ENCODE results near the gene PFKL.
"Not testable (repeated sequence)": the region's sequence is repeated elsewhere in the genome, so short reads cannot be mapped to it uniquely, and the experiment has no call there.

Gene PFKL

DNA sequence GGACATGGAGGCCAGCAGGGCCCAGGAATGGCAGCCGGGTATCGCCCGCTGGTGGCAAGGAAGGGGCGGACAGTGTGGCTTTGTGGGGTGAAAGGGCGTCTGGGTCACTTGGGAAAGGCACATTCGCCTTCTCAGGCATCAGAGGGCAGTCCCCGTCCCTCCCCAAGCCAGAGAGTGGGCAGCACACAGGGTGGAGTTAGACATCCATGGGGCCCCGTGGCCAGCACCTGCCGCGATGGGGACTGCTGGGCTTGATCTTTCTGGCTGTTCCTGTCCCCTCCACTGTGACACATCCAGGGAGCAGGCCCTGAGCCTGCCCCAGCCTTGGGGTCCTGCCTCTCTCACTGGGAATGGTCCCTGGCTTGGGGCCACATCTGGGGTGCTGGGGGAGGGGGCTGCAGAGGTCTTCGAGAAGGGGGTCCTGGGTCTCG, 49.6 kb downstream of the PFKL start:
- DNase-seq, result no peak

DNA sequence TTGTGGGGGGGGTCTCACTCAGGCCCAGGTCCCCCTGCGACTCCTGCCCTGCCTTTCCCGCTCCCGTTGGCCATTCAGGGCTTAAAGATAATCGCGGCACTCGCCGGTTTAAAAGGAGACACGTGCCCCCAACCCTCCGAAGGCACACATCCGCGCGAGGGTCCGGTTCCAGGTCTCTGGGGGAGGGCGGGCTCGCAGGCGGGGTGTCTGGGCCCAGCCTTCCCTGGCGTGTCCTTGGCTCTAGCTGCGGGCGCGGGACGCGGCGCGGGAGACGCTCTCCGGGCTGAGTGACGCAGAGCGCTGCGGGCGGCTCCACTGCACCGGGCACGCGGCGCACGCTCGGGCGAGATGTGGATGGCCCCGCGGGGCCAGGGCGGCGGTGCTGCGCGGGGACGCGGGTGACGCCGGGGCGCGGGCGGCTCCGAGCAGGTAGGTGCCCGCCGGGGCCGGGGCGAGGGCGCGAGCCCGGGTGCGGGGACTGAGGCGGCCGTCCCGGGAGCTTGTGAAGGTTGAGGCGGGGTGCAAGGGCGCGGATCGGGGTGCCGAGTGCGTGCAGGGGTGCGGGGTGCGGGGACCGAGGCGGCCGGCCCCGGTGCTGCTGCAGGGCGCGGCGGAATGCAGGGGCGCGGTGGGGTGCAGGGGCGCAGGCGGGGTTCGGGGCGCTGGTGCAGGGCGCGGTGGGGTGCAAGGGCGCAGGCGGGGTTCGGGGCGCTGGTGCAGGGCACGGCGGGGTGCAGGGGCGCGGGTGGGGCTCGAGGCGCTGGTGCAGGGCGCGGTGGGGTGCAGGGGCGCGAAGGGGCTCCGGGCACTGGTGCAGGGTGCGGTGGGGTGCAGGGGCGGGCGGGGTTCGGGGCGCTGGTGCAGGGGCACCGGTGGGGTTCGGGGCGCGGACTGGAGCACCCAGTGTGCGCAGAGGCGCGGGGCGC, 50.3 kb downstream of the PFKL start:
- no peak for DNase-seq

DNA sequence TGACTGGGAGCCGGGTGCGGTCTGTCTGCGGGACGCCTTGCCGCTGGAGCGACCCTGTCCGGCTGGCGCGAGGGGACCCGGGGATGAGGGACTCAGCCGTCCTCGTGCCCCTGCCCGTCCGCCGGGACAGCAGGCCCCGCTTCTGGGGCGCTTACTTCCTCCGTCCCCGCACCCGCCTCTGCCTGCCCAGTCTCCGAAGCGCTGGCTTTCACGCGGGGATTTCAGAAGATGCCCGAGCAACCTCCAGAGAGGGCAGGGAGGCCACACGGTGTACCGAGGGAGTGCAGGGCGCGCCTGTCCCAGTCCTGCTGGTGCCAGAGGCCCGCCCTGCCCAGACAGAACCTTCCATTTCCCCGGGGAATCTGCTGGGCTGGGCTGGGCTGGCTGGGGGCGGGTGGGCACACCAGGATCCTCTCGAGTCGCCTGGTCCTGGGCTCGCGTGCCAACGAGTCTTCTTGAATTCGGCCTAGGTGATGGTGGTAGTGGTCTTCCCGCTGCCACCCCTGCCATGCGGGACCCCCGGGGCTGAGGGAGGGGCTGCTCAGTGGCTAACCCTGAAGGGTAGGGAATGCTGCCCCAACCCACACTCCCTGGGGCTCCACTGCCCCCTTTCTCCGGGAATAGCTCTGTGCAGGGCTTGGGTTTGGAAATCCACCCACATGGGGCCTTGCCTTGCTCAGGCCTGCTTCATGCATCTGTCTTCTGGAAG, 51.1 kb downstream of the PFKL start:
- DNase-seq, result no peak

DNA sequence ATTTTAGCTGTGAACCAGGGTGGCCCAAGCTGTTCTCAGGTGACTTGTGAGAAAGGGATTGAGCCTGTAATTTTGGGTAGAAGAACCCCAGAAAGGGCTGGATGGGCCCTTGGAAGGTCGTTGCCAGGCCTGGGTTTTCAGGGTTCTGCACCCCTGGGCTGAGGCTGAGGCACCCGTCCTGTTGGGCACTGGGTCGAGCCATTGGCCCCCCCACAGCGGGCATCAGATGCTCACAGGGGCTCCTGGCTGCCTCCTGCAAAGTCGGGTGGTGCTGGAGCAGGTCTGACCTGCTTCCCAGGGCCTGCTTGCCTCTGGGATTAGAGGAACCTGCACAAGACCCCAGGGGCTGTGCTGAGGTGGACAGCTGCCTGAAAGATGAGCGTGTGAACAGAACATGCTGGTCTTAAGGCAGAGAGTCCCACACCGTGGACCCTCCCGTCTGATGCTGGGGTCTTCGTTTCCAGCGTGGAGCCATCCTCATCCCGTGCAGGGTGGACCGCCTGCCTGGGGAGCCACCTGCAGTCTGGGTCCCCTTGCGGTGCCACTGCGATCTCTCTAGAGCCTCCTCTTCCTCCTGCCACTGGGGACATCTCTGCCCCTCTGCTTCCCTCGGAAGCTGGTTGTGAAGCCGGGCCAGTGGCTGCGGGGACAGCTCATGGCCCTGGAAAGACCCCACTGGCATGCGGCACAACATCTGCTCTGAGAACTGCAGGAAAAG, 51.8 kb downstream of the PFKL start:
- no peak for DNase-seq

DNA sequence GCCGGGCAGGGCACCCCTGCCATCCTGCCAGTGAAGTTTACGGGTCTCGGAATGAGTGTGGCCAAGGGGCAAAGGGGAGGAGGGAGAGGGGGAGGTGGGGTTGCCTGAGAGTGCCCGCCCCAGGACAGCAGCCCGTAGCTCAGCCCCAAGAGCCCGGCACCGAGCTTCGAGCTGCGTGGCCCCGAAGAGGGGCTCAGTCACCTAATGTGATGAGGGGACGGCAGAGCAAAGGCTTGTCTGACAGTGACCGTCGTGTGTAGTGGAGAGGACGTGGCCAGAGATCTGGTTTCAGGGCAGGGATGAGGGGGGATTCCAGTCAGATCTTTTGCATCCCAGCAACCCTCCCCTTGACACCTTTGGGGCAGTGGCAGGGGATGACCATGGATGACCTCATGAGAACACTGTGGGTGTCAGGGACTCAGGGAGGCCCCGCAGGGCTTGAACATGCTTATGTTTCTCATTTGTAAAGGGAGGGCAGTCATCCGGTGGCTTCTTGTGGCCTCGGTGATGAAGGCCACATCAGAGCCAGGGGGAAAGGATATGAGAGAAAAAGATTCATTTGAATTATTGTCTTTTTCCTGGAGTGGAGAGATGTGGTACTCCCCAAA, 52.5 kb downstream of the PFKL start:
- no peak for DNase-seq

DNA sequence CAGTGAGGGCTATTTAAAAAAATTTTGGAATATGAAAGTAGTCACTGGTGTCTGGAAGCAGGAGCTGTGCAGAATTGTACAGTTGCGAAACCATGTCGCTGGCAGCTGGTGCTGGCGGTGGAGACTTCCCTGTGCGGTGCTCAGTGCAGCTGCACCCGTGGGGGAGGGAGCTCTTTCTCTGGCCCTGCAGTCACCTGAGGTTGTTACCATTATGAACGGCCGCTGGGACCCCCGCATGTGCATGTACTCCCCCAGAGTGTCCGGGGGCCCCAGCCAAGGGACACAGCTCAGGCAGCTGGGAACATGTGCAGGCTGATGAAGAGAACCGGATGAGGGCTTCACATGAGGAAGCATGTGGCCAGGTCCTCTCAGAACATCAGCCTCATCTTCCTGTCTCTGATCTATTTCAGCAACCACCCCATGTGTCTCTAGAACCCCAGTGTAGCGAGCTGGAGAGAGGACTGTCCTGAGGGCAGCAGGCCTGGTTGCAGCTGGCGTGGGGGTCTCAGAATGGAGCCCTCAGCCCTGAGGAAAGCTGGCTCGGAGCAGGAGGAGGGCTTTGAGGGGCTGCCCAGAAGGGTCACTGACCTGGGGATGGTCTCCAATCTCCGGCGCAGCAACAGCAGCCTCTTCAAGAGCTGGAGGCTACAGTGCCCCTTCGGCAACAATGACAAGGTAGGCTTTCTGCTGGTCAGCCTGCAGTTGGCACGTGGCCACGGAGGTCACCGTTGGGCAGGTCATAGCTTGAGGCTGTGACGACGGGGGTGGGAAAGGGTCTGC, 53.5 kb downstream of the PFKL start, which contains the start of gene TRPM2:
TSS of gene TRPM2 (plus strand) at position 431 of the 780 bp plus-strand sequence. CDS start at position 511, 80 bp downstream.
- DNase-seq, result no peak

DNA sequence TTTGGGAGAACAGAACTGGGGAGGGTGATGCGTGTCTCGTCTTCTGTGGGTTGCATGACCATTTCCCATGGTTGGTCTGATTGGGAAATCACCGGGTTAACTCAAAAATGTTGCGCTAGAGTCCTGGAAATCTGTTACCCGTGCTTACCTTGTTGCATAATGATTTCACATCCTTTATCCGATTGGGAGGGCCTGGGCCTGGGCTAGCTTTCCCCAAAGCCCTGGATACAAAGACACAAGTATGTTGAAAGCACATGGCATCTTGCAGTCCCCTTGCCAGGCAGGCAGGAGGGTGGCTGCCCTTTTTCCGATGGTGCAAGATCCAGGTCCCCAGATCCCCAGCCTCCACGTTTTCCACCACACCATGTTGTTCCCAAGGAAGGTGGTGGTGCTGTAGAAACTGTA, 54.1 kb downstream of the PFKL start:
- DNase-seq, result no peak

DNA sequence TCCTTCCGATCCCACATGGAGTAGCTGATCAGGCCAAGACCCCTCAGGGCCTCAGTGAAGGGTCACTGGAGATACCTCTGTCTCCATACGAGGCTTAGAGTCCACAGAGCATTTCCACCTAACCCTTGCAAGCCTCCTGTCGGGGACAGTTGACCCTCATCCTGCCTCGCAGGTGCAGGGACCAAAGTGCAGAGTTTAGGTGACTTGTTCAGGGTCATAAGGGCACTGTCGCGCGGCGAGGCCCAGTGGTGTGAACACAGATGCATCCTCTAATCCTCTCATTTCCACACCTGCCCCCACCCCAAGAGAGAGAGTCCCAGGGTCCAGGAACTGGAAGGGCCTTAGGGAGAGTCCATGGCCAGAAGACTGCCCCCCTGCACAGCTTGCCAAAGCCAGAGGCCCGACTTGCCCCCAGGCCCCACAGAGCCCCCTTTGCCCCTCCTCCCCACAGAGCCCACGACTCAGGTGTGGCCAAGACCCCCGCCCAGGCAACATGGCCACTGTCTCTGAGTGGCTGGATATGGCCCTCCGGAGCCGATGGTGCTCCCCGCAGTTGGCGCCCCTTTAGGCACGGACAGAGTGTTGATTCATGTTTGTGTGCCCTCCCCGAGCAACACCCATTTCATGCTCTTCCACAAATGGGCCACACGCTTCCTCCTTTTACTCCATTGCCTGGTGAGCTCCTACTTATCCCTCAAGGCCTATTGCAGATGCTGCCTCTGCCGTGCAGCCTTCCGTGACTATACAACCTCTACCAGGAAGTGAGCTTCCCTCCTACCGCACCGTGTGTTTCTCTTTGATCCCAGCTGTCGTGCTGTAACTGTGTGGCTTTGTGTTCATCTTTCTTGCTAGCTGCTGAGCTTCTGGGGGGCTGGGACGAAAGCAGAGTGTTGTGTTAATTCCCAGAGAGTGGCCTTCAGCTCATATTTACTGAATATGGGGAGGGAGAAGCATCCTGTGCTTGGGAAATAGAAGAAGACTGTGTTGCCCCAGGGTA, 55.2 kb downstream of the PFKL start:
- no peak for DNase-seq

DNA sequence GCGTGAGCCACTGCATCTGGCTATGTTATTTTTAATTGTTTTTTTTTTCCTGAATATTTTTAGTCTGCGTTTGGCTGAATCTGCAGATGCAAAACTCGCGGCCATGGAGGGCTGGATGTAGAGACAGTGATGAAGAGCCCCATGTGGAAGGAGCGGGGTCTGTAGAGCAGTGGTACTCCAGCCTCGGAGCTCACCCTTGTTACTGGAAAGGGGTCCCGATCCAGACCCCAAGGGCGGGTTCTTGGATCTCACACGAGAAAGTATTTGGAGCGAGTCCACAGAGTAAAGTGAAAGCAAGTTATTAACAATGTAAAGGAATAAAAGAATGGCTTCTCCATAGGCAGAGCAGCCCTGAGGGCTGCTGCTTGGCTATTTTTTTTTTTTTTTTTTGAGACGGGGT, 56.3 kb downstream of the PFKL start:
- DNase-seq, result no peak

DNA sequence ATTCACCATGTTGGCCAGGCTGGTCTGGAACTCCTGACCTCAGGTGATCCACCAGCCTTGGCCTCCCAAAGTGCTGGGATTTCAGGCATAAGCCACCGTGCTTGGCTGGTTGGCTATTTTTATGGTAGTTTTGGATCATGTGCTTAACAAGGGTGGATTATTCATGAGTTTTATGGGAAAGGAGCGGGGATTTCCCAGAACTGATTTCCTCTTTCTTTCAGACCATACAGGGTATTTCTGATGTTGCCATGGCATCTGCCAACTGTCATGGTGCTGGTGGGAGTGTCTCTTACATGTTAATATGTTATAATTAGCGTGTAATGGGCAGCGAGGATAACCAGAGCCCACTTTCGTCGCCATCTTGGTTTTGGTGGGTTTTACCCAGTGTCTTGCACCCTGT, 56.8 kb downstream of the PFKL start:
- no peak for DNase-seq

DNA sequence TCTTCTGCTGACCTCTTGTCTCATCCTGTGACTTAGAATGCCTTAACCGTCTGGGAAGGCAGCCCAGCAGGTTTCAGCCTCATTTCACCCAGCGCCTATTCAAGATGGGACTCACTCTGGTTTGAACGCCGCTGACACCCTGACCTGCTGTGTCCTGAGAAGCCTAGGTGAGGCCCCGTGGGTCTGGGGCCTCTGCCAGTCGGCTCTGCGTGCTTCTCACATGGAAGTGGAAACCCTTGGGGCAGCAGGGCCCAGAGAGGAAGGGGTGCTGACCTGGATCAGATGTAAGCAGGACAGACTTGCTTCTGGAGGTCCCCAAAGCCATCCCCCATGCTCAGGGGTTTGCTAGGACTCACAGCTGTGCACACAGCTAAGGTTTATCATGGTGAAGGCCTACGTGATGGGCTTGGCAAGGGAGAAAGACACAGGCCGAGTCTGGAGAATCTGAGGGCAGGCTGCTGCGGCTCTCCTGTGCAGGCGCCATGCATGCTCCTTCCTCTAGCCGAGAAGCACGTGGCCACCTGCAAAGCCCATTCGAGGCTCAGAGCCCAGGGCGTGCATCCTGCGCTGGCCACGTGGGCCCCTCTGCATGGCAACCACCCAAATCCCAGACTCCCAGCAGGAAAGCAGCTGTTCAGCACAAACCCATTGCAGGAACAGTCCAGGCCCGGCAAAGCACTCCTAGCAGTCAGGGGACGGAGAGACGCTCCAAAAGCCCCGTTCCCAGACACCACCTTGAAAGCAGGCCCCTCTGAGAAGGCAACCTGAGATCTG, 57.4 kb downstream of the PFKL start:
- no peak for DNase-seq

DNA sequence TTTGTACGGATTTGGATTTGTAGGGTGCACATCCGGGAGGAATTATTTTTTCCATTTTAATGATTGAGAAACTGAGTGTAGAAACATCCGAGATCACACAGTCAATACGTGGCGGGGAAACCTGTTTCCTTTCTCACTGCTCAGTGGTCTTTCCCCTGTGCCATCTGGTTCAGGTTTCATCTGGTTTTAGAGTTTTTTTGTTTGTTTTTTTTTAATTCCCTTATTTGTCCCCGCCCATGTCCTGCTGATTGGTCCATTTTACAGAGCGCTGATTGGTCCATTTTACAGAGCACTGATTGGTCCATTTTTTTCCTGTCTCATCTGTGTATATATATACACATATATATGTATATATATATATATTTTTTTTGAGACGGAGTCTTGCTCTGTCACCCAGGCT, 59.5 kb downstream of the PFKL start:
- no peak for DNase-seq

DNA sequence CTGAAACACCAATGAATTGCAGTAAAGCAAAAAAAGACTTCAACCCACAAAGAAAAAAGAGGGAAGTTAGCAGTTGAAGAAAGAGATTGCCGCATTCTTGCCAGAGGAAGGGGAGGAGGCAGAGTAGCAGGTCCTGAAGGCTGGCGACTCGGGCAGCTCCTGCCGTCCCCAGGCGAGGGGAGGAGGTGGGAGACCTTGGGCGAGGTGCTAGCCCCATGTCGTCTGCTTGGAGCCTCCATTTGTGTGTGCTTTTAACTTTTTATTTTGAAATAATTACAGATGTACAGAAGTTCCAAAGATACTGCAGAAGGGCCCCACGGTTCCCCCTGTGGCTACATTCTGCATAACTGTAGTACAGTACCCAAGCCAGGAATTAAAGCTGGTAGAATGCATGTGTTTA, 60.3 kb downstream of the PFKL start:
- DNase-seq, result no peak

DNA sequence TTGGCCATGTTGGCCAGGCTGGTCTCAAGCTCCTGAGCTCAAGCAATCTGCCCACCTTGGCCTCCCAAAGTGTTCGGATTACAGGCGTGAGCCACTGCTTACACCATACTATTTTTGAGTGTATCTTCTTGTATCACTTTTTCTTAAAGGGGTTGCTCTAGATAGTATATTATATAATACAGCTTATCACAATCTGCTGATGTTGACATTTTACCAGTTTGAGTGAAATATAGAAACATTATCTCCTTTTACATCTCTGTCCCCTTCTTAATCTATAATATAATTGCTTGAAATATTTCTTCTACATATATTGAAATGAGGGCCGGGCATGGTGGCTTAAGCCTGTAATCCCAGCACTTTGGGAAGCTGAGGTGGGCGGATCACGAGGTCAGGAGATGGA, 62.0 kb downstream of the PFKL start:
- DNase-seq, result not testable (repeated sequence)

DNA sequence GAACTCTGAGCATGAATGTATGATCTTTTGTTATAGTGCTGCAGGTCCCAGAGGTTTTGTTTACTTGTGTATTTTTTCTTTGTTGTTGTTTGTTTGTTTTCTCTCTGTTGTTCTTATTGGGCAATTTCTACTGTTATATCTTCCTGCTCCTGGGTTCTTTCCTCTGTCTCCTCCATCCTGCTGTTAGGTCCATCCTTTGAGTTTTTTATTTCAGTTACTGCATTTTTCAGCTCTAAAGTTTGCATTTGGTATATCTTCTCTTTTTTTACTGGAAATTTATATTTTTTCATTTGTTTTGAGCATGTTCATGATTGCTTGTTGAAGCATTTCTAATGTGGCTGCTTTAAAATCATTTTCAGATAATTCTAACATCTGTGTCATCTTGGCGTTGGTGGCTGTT, 63.4 kb downstream of the PFKL start:
- no peak for DNase-seq

DNA sequence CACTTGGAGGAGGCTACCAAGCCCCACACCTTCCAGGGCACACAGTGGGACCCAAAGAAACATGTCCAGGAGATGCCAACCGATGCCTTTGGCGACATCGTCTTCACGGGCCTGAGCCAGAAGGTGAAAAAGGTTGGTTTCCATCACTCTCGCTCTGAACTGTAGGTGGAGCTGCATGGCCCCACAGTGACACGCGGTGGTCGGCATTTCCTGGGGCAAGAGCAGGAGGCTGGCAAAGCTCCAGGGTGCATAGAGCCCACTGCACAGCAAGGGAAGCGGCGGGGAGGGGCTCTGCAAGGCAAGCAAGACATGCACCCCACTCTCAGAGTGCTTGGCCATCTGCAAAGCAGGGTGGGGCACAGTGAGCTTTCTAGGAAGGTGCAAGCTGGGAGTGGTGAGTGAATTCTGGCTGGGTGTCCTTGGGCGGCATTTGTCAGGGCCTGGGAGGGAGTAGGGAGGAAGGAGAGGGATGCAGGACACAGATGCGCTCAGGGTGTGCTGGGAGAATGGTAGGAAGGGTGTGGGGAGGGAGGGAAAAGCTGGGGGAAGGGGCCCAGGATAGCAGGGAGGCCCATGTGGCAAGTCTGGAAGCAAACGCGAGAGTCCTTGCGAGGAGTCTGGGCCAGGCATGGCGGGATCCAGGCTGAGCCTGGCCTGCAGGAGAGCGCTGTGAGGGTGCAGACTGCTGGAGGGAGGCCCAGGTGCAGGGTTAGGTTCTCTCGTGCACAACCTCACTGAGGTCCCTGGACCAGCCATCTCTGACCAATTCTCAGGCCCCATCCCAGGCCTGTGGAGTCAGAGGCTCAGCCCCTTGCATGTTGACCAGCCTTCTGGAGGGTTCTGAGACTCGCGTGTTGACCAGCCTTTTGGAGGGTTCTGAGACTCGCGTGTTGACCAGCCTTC, 64.5 kb downstream of the PFKL start:
- no peak for DNase-seq

DNA sequence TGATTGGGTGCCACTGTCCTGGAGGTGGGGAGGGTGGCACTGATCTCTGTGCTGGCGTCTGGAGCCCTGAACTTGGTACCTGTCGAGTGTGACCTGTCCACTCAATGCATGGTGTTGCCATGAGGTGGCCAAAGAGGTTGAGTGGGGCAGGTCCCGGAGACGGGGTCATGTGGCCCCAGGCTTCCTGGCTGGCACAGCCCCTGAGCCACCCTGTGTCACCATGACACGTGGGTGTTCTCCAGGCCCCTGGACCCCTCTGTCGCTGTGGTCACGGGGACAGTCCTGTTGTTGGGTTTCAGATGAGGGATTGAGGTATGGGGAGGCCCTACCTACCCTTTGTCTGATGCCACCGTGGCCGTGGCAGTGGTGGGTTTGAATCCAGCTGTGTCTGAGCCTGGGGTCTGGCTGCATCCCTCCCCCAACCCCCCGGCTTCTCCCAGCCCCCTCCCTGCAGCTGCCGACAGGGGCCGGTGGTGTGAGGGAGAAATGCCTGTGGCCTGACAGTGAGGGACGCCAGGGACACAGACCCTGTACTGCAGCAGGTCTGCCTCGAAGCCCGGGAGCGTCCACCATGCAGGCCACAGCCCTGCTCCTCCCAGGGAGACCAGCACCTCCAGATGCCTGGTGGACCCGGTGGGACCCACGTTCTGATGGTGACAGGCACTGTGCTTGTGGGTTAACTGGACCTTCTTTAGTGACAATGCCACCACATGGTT, 65.6 kb downstream of the PFKL start:
- DNase-seq, result no peak

DNA sequence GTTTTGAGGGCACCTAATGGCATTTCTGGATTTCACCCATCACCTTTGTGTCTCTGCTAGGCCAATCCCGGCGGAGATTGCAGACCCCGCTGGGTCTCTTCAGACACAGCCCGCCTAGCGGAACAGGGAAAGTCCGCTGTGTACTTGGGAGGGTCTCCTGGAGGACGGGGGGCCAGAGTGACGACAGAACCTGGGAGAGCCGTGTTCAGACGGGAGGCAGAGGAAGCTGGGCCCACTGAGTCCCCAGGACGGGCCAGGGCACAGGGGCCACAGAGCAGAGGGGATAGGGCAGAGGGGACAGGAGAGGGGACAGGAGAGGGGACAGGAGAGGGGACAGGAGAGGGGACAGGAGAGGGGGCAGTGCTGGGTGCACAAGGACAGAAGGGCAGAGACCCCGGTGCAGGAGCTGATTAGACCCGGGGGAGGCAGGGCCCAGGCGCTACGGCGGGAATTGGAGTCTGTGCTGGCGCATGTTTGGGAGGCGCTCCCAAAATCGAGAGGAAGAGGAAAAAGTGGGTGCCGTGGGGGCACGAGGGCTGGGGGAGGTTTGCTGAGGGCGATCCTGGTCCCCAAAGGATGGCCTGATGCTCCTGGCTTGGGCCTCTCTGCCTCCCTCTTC, 66.2 kb downstream of the PFKL start:
- DNase-seq, result no peak

Data from stimulated activated naive CD4-positive, alpha-beta T cell treated with Interleukin-2 at 50 U/mL for 16 hours (primary cell).